ENCODE measurements around the gene LAD1.
A peak's percentile ranks its signal among the peaks of the same experiment; 100 is the strongest.

LAD1 gene

GRCh38 chr1:201414051-201414738, 15.1 kb upstream of the LAD1 start:
- DNase-seq: no peak

DNA sequence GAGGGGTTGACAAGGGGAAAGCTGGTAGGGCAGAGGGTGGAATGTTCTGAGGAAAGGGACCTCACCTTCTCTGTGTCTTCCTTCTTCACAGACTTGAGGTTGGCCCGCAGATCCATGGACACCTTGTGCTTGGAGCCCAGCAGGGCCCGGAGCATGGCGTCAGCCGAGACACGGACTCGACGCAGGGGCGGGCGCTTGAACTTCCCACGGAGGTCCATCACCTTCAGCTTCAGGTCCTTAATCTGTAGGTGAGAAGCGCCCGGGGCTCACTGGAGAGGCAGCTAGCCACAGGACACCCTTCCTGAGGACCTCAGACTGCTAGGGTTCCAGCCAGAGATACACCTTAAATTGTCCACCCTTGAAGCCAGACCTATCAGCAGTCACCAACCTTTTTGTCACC, 12.2 kb upstream of the LAD1 start:
- no peak for DNase-seq

GRCh38 chr1:201409440-201409839, 10.3 kb upstream of the LAD1 start:
- no peak for DNase-seq

DNA sequence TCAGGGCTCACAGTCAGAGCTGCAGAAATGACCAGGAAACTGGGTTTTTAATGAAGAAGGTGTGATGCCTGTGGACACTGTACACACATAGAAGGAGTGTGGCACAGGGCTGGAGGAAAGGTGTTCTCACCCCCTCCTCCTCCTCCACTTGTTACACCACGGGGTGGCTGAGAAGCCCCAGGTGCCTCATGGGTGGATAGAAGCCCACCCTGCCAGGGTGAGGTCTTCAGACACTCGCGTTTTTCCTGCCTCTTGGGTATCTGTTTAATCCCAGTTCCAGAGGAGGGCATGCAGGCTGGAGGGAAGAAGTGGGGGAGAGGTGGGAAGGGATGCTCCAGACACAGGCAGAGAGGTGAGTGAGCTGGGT, 9.7 kb upstream of the LAD1 start:
- no peak for DNase-seq

DNA sequence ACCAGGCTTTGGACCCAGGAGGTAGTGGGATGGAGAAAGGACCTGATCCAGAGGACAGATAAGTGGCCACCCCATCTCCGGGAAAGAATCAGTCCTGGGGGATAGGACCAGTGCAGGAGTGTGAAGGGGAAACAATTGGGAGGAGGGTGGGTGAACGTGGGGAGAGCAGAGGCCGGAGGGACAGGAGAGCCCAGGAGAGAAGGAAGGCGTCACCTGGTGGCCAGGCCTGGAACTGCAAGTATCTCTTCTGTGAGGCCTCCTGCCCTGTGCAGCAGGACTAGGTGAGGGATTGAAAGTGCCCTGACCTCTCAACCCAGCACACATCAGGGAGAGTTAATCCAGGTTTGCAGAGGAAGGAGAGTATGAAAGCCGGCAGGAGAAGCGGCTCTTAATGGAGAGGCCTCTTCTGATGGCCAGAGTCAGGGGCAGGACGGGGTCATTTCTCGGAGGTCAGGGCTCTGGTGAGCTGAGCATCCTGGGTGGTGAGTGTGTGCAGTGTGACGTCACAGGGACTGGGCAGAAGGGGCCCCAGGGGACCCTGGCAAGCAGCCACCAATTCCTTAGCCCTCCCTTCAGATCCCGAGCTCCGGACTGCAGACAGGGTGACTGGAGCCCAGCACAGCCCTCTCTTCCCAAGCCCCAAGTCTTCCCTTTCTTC, 9.2 kb upstream of the LAD1 start:
- peak; percentile 39 to 50 for DNase-seq

GRCh38 chr1:201406831-201407406, 7.8 kb upstream of the LAD1 start:
- no peak for DNase-seq

DNA sequence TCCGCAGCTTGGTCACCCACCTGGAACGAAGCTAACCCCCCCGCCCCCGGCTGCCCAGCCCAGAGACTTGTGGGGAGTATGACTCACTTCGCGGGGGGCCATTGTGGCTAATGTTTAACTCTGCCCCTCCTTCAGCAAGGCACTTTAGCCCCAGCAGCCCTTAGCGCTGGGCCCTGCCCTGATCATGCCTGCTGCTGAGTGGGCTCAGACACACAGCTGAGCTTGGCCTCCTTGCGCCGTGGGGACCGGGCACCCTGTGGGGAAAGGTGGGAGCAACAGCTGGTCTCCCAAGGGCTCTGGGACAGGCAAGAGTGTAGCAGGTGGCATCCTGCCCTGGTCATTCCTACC, 6.3 kb upstream of the LAD1 start:
- no peak for DNase-seq

DNA sequence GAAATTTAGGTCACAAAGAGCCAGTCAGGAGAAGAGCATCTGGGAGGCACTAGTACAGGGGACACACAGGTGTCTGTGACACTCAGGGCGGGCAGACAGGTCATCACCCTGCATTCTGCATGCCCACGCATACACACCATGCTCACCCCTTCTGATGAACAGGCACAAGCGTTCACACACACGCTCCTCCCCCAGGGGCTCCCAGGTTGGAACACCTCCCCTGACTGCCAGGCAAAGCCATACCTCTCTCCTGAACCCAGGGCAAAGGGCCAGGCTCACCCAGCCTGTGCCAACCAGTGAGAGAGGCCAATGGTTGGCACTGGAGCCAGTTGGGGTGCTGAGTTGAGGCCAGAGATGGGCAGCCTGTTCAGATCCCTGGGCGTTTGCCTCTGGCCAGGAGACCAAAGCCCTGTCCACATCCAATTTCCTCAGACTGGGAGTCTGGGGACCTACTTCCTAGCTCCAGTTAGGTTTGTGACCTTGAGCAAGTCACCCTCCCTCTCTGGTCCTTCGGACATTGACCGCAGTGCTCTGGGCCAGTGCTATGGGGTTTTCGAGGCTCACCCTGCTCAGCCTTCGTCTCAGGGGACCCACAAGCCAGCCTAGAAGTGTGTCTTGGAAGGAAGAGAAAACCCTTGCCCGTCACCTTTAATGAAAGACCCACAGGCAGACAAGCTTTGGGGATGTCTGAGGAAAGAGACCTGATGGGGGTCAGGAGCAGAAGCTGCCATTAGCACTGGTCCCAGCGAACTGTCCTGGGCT, 5.8 kb upstream of the LAD1 start:
- DNase-seq: no peak

GRCh38 chr1:201404055-201404454, 4.9 kb upstream of the LAD1 start:
- no peak for DNase-seq

- DNase-seq: no peak
Measured at GRCh38 chr1:201403359-201403758, 4.2 kb upstream of the LAD1 start.

DNA sequence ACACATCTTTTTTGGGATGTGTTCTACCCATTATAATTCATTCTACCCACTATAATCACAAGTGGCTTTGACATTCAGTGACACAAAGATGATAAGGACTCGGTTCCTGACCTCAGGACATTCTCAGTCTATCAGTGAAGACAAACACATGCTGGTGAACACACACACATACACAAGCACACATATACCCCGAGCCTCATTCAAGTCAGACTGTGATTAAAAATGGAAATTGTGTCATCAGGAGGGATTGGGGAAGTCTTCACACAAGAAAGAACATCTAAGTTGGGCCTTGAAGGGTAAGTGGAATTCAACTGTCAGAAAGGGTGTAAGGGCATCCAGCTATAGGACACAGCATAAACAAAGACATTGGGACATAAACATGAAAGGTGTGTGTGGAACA, 2.6 kb upstream of the LAD1 start:
- no peak for DNase-seq

- no peak for DNase-seq
Measured at GRCh38 chr1:201400852-201401230, 1.7 kb upstream of the LAD1 start.

- DNase-seq: no peak
Measured at GRCh38 chr1:201400212-201400851, 1.2 kb upstream of the LAD1 start.

GRCh38 chr1:201399352-201400126, 415 bp upstream of the LAD1 start:
- no peak for DNase-seq

DNA sequence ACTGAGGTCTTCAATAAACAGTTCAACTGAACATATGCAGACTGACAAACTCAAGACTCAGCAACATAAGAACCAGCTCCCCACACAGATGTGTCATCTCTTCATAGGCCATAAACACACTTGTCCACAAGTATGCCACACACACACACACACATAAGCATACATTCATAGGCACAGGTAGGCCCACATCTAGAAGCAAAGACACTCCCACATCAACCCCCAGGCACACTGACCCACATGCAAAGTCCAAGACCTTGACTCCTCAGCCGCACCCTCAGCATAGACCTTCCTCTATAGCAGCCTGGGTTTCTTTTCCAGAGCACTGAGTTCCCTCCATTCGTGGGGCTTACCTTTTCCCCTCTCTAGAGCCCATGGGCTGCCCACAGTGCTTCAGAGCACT, 1.4 kb downstream of the LAD1 start:
- no peak for DNase-seq

DNA sequence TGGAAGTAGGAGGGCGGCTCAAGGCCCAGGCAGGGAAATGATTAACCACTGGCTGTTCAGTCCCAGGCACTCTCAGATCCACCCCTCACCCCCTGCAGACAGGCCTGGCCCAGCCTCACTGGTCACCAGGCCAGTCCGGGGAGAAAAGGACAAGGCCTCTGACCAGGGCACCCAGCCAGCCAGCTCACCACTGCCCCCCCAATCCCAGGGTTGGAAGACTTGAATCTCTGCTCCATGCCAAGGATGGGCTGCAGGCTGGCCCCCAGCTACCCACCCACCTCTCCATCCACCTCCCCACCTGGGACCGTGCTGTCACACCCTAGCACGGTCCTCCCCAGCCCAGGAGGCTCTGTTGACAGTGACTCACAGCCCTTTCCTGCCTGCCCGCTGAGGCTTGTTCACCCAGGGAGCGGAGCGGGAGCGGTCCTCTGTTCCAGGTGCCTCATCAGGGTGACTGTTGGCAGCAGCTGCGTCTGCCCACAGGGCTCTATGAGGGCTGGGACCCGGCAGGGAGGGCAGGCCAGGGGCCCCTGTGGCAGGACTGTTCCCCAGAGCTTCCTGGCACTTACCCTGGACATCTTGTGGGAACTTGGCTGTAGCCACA, 2.2 kb downstream of the LAD1 start:
- no peak for DNase-seq

DNA sequence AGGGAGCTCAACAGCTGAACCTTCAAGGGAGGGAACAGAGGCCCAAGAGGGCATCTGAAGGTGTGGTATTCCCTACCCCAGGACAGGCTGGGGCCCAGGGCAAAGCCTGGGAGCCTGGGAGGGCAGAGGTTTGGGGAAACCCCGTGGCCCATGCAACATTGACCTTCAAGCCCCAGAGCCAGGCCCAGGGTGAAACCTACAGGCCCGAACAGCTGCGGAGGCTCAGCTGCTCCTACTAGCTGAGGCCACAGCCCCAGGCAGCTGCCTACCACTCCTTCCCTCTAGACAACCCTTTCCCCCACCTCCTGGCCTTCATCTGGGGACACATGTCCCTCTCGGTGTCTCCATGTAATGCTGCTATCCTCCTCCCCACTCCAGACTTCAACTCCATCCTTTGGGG, 3.2 kb downstream of the LAD1 start:
- no peak for DNase-seq

DNA sequence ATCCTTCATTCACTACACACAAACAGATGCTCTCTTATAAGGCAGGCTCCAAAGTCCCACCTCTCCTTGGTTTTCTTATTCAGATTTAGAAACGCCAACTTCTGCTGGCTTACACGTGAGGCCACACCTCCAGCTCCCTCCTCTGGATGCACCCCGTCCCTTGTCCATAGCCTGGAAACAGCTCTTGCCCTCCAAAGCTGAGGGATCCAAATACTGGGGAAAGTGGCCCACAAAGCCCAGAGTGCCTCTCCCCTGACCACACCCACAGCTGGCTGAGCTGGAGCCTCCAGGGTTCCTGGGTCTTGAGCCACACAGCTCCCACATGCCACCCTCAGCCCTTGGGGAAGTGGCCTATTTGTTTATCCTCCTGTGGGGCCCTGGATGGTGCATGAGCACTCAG, 4.5 kb downstream of the LAD1 start:
- no peak for DNase-seq

GRCh38 chr1:201393076-201393475, 6.0 kb downstream of the LAD1 start:
- DNase-seq: no peak

DNA sequence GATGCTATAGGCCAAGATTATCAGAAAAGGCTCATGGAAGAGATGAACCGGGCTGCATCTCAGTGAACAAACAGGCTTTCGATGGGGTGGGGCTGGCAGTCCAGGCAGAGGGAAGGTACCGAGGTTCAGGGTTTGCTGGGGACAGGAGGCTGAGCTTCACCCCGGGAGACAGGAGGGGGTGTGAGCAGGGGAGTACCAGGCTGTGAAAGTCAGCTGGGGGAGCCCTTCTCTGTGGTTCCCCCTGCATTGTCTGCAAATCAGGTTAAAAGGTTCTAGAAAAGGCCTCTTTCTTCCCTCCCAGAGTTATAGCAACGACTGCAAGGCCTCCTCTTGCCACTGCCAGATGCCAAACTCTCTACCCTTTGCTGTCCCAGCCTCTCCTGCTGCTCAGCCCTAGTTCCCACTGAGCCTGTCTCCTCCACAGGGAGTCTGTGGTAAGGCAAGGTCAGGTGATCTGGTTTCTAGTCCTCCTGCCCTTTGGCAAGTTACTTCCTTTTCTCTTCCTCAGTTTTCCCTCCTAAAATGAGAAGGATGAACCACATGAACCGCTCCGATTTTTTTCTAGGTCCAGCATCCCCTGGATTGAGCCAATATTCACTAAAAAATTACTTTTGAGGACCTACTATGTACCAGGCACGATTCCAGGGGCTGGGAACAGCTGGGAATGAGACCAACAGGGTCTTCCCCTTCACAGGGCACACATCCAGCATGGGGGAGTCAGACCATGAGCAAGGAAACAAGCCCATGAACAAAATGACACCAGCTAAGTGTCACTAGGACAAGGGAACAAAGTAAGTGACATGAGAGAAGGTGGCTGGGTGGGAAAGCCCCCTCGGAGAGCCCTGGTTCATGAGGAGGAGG, 7.2 kb downstream of the LAD1 start:
- DNase-seq: no peak

- no peak for DNase-seq
Measured at GRCh38 chr1:201391225-201391624, 7.9 kb downstream of the LAD1 start.
